Esophagus (tissue), 2 donors: ENCODE results near the gene VPS13D. TPM values are rescaled to one million over a fixed set of nuclear protein-coding genes. Genes with fewer than 3 reads are reported as not detected.

Source experiments
- H3K27ac ChIP-seq, 2 donors: one replicate each; pipeline ENCODE4 v1.5.1; 2013; ENCODE audit warnings: low read depth in 2 of 2, mild to moderate bottlenecking in 2 of 2, inconsistent platforms in 1 of 2, low read length in 1 of 2, moderate library complexity in 1 of 2
- H3K27me3 ChIP-seq, 2 donors: one replicate each; pipeline ENCODE4 v1.6.1; 2013; ENCODE audit warnings: low read length in 2 of 2, control low read depth in 1 of 2, mild to moderate bottlenecking in 1 of 2; ENCODE audit not compliant: insufficient read depth in 2 of 2, control insufficient read depth in 1 of 2
- H3K36me3 ChIP-seq, 2 donors: one replicate each; pipeline ENCODE4 v1.6.1; 2013; ENCODE audit warnings: low read length in 1 of 2; ENCODE audit not compliant: control insufficient read depth in 2 of 2, insufficient read depth in 2 of 2
- H3K4me1 ChIP-seq, 2 donors: one replicate each; pipeline ENCODE4 v1.6.1; 2013; ENCODE audit warnings: low read length in 1 of 2; ENCODE audit not compliant: control insufficient read depth in 2 of 2, insufficient read depth in 2 of 2
- H3K4me3 ChIP-seq, 2 donors: one replicate each; pipeline ENCODE4 v1.5.1; 2013; ENCODE audit warnings: low read length in 2 of 2, mild to moderate bottlenecking in 2 of 2, low read depth in 1 of 2, moderate library complexity in 1 of 2
- H3K9me3 ChIP-seq, 2 donors: one replicate each; pipeline ENCODE4 v1.6.1; 2013; ENCODE audit warnings: mild to moderate bottlenecking in 2 of 2, low read depth in 1 of 2, low read length in 1 of 2, moderate library complexity in 1 of 2; ENCODE audit not compliant: control insufficient read depth in 2 of 2, insufficient read depth in 1 of 2
- WGBS, 2 donors: extraction: QIAGEN DNeasy Blood & Tissue Kit; methylation state at CpG; one replicate each; pipeline ENCODE4 v1.1.7; 2013; 5-methylcytosine and 5-hydroxymethylcytosine counted together
- polyA plus RNA-seq, 2 donors: library from polyadenylated mRNA; stranded (reverse); fragments of 200-250 nt; gene quantifications; one replicate each; pipeline ENCODE4 v1.2.3, GENCODE V29; 2013
- donor health status: healthy with polysubstance abuse.
- donor health status: Bipolar disorder and iron deficiency.

VPS13D gene
- polyA plus RNA-seq, 2 donors, result 26.3 to 36.9 TPM

GRCh38 chr1:12405325-12406210, 175.7 kb downstream of the VPS13D start:
- peaks cover 6 to 9% of the 10 kb centered on the region in 2 donors for H3K36me3 ChIP-seq
- H3K27ac ChIP-seq, result peak overlapping the region in 1 of 2 donors; percentile 33
- H3K4me1 ChIP-seq, result peaks cover 0 to 2% of the 10 kb centered on the region in 2 donors
- H3K9me3 ChIP-seq, result no peaks in the 10 kb centered on the region
- H3K4me3 ChIP-seq, result no peak overlapping the region
- H3K27me3 ChIP-seq, result no peaks in the 10 kb centered on the region
- WGBS, 2 donors, result 81 to 85% methylated on average over 9 of the region's 9 CpGs

GRCh38 chr1:12406211-12407021, 176.6 kb downstream of the VPS13D start:
- Histone ChIP-seq H3K36me3 (peaks cover 6% of the 10 kb centered on the region in 2 donors), H3K27ac (peak overlapping the region; percentile 18 to 27)
- WGBS, 2 donors, result 60 to 65% methylated on average over 8 of the region's 8 CpGs

GRCh38 chr1:12407050-12407961, 177.5 kb downstream of the VPS13D start:
- H3K4me1 ChIP-seq, result peaks cover 0 to 2% of the 10 kb centered on the region in 2 donors
- WGBS, 2 donors, result 36 to 38% methylated on average over 8 of the region's 8 CpGs
- H3K4me3 ChIP-seq, result no peak overlapping the region
- H3K9me3 ChIP-seq, result peaks cover 0 to 2% of the 10 kb centered on the region in 2 donors
- H3K36me3 ChIP-seq, result peaks cover 6 to 9% of the 10 kb centered on the region in 2 donors
- peak overlapping the region in 1 of 2 donors; percentile 49 for H3K27ac ChIP-seq
- H3K27me3 ChIP-seq, result no peaks in the 10 kb centered on the region

More at GRCh38 chr1:12406211-12407021, 176.6 kb downstream of the VPS13D start:
- H3K4me1 ChIP-seq, result peaks cover 0 to 2% of the 10 kb centered on the region in 2 donors
- no peak overlapping the region for H3K4me3 ChIP-seq
- H3K9me3 ChIP-seq, result no peaks in the 10 kb centered on the region
- no peaks in the 10 kb centered on the region for H3K27me3 ChIP-seq

- Histone ChIP-seq H3K27me3 (no peaks in the 10 kb centered on the region), H3K27ac (peak overlapping the region in 1 of 2 donors; percentile 22), H3K4me1 (peaks cover 0 to 2% of the 10 kb centered on the region in 2 donors), H3K4me3 (no peak overlapping the region), H3K36me3 (peaks cover 6 to 9% of the 10 kb centered on the region in 2 donors), H3K9me3 (peaks cover 0 to 2% of the 10 kb centered on the region in 2 donors)
- 76 to 84% methylated on average over 5 of the region's 5 CpGs for WGBS, 2 donors
These were observed 178.2 kb downstream of the VPS13D start for GRCh38 chr1:12407962-12408454.

- peaks cover 6 to 9% of the 10 kb centered on the region in 2 donors for H3K36me3 ChIP-seq
- H3K9me3 ChIP-seq, result peaks cover 0 to 2% of the 10 kb centered on the region in 2 donors
- WGBS, 2 donors, result 62 to 63% methylated on average over 1 of the region's 1 CpG
- no peaks in the 10 kb centered on the region for H3K27me3 ChIP-seq
- peaks cover 0 to 2% of the 10 kb centered on the region in 2 donors for H3K4me1 ChIP-seq
- H3K4me3 ChIP-seq, result no peak overlapping the region
- no peak overlapping the region for H3K27ac ChIP-seq
These were observed 178.8 kb downstream of the VPS13D start for GRCh38 chr1:12408662-12409061.

GRCh38 chr1:12409681-12410080, 179.9 kb downstream of the VPS13D start:
- Histone ChIP-seq H3K4me1 (peaks cover 0 to 2% of the 10 kb centered on the region in 2 donors), H3K4me3 (no peak overlapping the region), H3K27ac (peak overlapping the region; percentile 66 to 70), H3K36me3 (peaks cover 5 to 9% of the 10 kb centered on the region in 2 donors), H3K9me3 (peaks cover 0 to 2% of the 10 kb centered on the region in 2 donors), H3K27me3 (no peaks in the 10 kb centered on the region)
- 60 to 63% methylated on average over 2 of the region's 2 CpGs for WGBS, 2 donors

- Histone ChIP-seq H3K36me3 (peaks cover 0 to 4% of the 10 kb centered on the region in 2 donors), H3K27me3 (no peaks in the 10 kb centered on the region), H3K4me1 (peaks cover 0 to under 1% of the 10 kb centered on the region in 2 donors), H3K4me3 (no peak overlapping the region), H3K9me3 (peaks cover 0 to 2% of the 10 kb centered on the region in 2 donors), H3K27ac (peak overlapping the region in 1 of 2 donors; percentile 66)
These were observed 180.5 kb downstream of the VPS13D start for GRCh38 chr1:12410351-12410750.

- H3K36me3 ChIP-seq, result peaks cover 0 to 3% of the 10 kb centered on the region in 2 donors
- H3K27ac ChIP-seq, result no peak overlapping the region
- H3K4me3 ChIP-seq, result no peak overlapping the region
- peaks cover 0 to 2% of the 10 kb centered on the region in 2 donors for H3K9me3 ChIP-seq
- H3K4me1 ChIP-seq, result no peaks in the 10 kb centered on the region
- H3K27me3 ChIP-seq, result no peaks in the 10 kb centered on the region
- WGBS, 2 donors, result 97 to 99% methylated on average over 3 of the region's 3 CpGs
These were observed 181.3 kb downstream of the VPS13D start for GRCh38 chr1:12411098-12411497.
